ENCODE measurements around the gene BCAN.
A peak's percentile ranks its signal among the peaks of the same experiment; 100 is the strongest.
"Not testable (repeated sequence)": the region's sequence is repeated elsewhere in the genome, so short reads cannot be mapped to it uniquely, and the experiment has no call there.

The BCAN gene

DNA sequence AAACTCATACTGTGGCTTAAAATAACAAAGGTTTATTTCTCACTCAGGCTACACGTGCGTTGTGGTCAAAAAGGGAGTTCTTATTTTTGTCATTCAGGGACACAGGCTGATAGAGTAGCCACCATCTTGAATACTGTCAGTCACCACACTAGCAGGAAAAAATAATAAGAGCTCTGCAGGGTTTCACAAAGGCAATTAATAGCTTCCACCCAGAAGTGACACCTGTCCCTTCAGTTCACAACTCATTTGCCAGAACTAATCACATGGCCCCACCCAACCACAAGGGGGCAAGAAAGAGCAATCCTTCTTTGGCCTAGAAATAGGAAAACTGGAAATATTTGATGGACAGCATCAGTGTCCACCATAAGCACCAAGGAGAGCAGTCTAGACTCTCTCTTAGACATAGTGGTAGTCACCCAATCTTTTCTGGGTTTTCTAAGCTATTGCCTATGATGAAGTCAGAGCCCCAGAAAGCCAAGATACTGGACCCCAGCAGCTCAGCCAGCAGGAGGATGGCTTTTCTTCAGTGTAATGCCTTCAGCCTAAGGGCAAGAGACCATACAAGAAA lies 14.5 kb upstream of the BCAN start:
- H3K4me3 ChIP-seq, result no peak overlapping the region
- no peaks in the 10 kb centered on the region for H3K36me3 ChIP-seq
- no peak overlapping the region for H3K27ac ChIP-seq
- H4K20me1 ChIP-seq, result peaks cover 31% of the 10 kb centered on the region
- peak overlapping the region; percentile 53 for H3K4me2 ChIP-seq
- no peak for TF ChIP-seq Cebpa-rat (IDR thresholded peaks at IDR 0.05)
- no peaks in the 10 kb centered on the region for H3K9me3 ChIP-seq
- H3K4me1 ChIP-seq, result peaks cover 32% of the 10 kb centered on the region
- peaks cover 53% of the 10 kb centered on the region for H3K27me3 ChIP-seq
- H3K9ac ChIP-seq, result no peak overlapping the region

GRCh38 chr1:156629823-156630449 lies 12.0 kb upstream of the BCAN start:
- Histone ChIP-seq H3K4me3 (no peak overlapping the region), H3K4me2 (peak overlapping the region; percentile 28; the same call in 1 of the 2 replicates)

GRCh38 chr1:156631152-156631551 lies 10.8 kb upstream of the BCAN start:
- Histone ChIP-seq H3K4me1 (peaks cover 22% of the 10 kb centered on the region), H3K27me3 (peaks cover 18% of the 10 kb centered on the region)
- H3K4me2 ChIP-seq, H3K27ac ChIP-seq, H3K9me3 ChIP-seq, H4K20me1 ChIP-seq, H3K36me3 ChIP-seq, H3K4me3 ChIP-seq, H3K9ac ChIP-seq: not testable (repeated sequence)

More at GRCh38 chr1:156629823-156630449, 12.0 kb upstream of the BCAN start:
- H3K4me1 ChIP-seq, result peaks cover 31% of the 10 kb centered on the region
- no peak overlapping the region for H3K27ac ChIP-seq
- H3K27me3 ChIP-seq, result peaks cover 30% of the 10 kb centered on the region
- TF ChIP-seq Cebpa-rat (IDR thresholded peaks at IDR 0.05), result no peak
- H3K9me3 ChIP-seq, result no peaks in the 10 kb centered on the region
- peaks cover 10% of the 10 kb centered on the region for H4K20me1 ChIP-seq
- no peaks in the 10 kb centered on the region for H3K36me3 ChIP-seq
- no peak overlapping the region for H3K9ac ChIP-seq

DNA sequence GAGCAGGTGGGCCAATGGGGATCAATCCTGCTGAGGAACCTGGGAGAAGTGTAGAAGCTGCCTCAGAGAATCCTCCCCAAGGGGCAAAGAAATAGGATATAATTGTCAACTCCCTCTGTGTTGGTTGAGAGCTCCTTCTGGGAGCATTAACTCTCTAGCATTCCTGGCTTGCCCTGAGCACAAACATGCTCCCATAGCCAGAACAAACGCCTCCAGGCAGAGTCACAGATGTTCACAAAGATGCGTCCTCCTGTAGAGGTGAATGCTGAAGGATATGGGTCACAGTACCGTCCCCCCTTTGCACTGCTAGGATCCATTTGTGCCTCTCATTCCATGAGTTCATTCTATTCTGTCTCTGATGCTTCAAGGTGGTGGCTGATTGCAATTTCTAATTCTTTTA lies 9.6 kb upstream of the BCAN start:
- H3K27me3 ChIP-seq, result peaks cover 7% of the 10 kb centered on the region; the same call in 1 of the 2 replicates
- no peak overlapping the region for H3K27ac ChIP-seq
- no peaks in the 10 kb centered on the region for H3K36me3 ChIP-seq
- no peak overlapping the region for H3K4me3 ChIP-seq
- H4K20me1 ChIP-seq, result no peaks in the 10 kb centered on the region
- no peak for TF ChIP-seq Cebpa-rat (IDR thresholded peaks at IDR 0.05)
- H3K4me1 ChIP-seq, result peaks cover 15% of the 10 kb centered on the region
- H3K4me2 ChIP-seq, result no peak overlapping the region
- H3K9ac ChIP-seq, result no peak overlapping the region
- no peaks in the 10 kb centered on the region for H3K9me3 ChIP-seq

- H3K4me3 ChIP-seq, result no peak overlapping the region
- no peak overlapping the region for H3K4me2 ChIP-seq
- H3K27ac ChIP-seq, result no peak overlapping the region
- peaks cover 57% of the 10 kb centered on the region for H3K27me3 ChIP-seq
- H3K36me3 ChIP-seq, result no peaks in the 10 kb centered on the region
- H3K4me1 ChIP-seq, result peaks cover 19% of the 10 kb centered on the region
- no peaks in the 10 kb centered on the region for H3K9me3 ChIP-seq
- peaks cover 43% of the 10 kb centered on the region for H4K20me1 ChIP-seq
- no peak for TF ChIP-seq Cebpa-rat (IDR thresholded peaks at IDR 0.05)
- H3K9ac ChIP-seq, result no peak overlapping the region
These were observed 3.5 kb upstream of the BCAN start for GRCh38 chr1:156638189-156638985.

- H3K4me1 ChIP-seq, result peaks cover 30% of the 10 kb centered on the region
- H3K36me3 ChIP-seq, result no peaks in the 10 kb centered on the region
- no peak for TF ChIP-seq Cebpa-rat (IDR thresholded peaks at IDR 0.05)
- H3K9ac ChIP-seq, result no peak overlapping the region
- H3K4me2 ChIP-seq, result no peak overlapping the region
- H3K27ac ChIP-seq, result no peak overlapping the region
- peaks cover 51% of the 10 kb centered on the region for H4K20me1 ChIP-seq
- no peaks in the 10 kb centered on the region for H3K9me3 ChIP-seq
- peaks cover 70% of the 10 kb centered on the region for H3K27me3 ChIP-seq
- H3K4me3 ChIP-seq, result no peak overlapping the region
These were observed 2.3 kb upstream of the BCAN start for GRCh38 chr1:156639601-156640101.

GRCh38 chr1:156640842-156641706 lies 843 bp upstream of the BCAN start:
- Histone ChIP-seq H3K27ac (no peak overlapping the region), H4K20me1 (peaks cover 61% of the 10 kb centered on the region), H3K27me3 (peaks cover 84% of the 10 kb centered on the region), H3K36me3 (no peaks in the 10 kb centered on the region), H3K4me1 (peaks cover 30% of the 10 kb centered on the region), H3K9ac (no peak overlapping the region), H3K9me3 (no peaks in the 10 kb centered on the region), H3K4me2 (peak overlapping the region; percentile 55), H3K4me3 (no peak overlapping the region)
- no peak for TF ChIP-seq Cebpa-rat (IDR thresholded peaks at IDR 0.05)

- Histone ChIP-seq H3K27me3 (peaks cover 97% of the 10 kb centered on the region), H3K36me3 (no peaks in the 10 kb centered on the region), H3K27ac (no peak overlapping the region), H3K9me3 (no peaks in the 10 kb centered on the region), H3K4me1 (peaks cover 30% of the 10 kb centered on the region), H3K4me3 (peak overlapping the region; percentile 53), H3K9ac (no peak overlapping the region), H3K4me2 (peak overlapping the region; percentile 55), H4K20me1 (peaks cover 64% of the 10 kb centered on the region)
- TF ChIP-seq Cebpa-rat (IDR thresholded peaks at IDR 0.05), result no peak
These were observed 540 bp downstream of the BCAN start for GRCh38 chr1:156642265-156643048.
